Sigmoid colon (tissue), 4 donors: ENCODE measurements around the gene LRRC1.

Experiments used
- EP300 ChIP-seq, 4 donors: sonication (generic); formaldehyde crosslinking; IDR thresholded peaks; one replicate each; pipeline ENCODE4 v1.6.1; 2017; ENCODE audit warnings: antibody characterized with exemption in 4 of 4
- TF ChIP-seq, protein P1 (sequence below), 4 experiments: fragments of 450-650 bp in 3 of 4; fragments of 200-600 bp in 1 of 4; IDR thresholded peaks; one replicate each; pipeline ENCODE4 v1.5.1; 2016 to 2019; ENCODE audit warnings: antibody characterized with exemption in 4 of 4, mild to moderate bottlenecking in 3 of 4, moderate library complexity in 2 of 4

DNA sequence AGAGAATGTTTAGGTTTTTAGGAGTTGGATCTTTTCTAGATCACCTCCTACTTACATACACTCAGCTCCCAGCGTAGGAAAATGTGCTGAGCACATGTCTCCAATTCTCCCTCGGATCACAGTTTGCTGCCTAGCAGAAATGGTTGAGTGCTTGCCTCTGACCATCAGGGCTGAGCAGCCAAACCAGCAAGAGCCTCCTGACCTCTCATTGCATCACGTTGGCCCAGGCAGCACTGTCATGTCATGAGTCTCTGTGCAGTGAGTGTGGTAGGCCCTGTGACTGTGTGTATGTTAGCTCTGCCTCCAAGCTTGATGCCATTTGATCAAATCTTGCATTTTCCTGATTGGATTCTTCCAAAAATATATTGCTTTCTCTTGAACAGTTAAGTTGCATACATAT, 112.0 kb downstream of the LRRC1 start:
- TF ChIP-seq, protein P1, sequence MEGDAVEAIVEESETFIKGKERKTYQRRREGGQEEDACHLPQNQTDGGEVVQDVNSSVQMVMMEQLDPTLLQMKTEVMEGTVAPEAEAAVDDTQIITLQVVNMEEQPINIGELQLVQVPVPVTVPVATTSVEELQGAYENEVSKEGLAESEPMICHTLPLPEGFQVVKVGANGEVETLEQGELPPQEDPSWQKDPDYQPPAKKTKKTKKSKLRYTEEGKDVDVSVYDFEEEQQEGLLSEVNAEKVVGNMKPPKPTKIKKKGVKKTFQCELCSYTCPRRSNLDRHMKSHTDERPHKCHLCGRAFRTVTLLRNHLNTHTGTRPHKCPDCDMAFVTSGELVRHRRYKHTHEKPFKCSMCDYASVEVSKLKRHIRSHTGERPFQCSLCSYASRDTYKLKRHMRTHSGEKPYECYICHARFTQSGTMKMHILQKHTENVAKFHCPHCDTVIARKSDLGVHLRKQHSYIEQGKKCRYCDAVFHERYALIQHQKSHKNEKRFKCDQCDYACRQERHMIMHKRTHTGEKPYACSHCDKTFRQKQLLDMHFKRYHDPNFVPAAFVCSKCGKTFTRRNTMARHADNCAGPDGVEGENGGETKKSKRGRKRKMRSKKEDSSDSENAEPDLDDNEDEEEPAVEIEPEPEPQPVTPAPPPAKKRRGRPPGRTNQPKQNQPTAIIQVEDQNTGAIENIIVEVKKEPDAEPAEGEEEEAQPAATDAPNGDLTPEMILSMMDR (IDR thresholded peaks at IDR 0.05): no peak
- TF ChIP-seq EP300 (IDR thresholded peaks at IDR 0.05): no peak
